HepG2 (cell line): ENCODE measurements around the gene COX4I2. TPM values are rescaled to one million over a fixed set of nuclear protein-coding genes. Genes with fewer than 3 reads are reported as not detected.

ENCODE experiments used
- EZH2 ChIP-seq: conservative IDR thresholded peaks from 2 replicates; pipeline ENCODE4 v1.6.1; 2012; ENCODE audit warnings: mild to moderate bottlenecking, low read depth, low read length, moderate library complexity
- GZF1 ChIP-seq: sonication (generic); formaldehyde crosslinking; IDR thresholded peaks from 2 replicates; pipeline ENCODE4 v1.5.1; 2020; ENCODE audit warnings: mild to moderate bottlenecking, missing genetic modification reagents
- KDM5A ChIP-seq: fragments of 200-600 bp; sonication (generic); IDR thresholded peaks from 2 replicates; pipeline ENCODE4 v1.7.0; 2018; ENCODE audit warnings: antibody characterized with exemption, mild to moderate bottlenecking, low read length, borderline replicate concordance
- PHF21A ChIP-seq: sonication (generic); formaldehyde crosslinking; IDR thresholded peaks from 2 replicates; pipeline ENCODE4 v1.5.0; 2020; ENCODE audit warnings: mild to moderate bottlenecking, missing genetic modification reagents
- POLR2A ChIP-seq, 2 experiments: IDR thresholded peaks; 2 replicates each; pipeline ENCODE4 v1.6.1; 2011; ENCODE audit warnings: low read depth in 2 of 2, low read length in 2 of 2, mild to moderate bottlenecking in 1 of 2, moderate library complexity in 1 of 2; ENCODE audit not compliant: insufficient read depth in 1 of 2
- RARG ChIP-seq: sonication (generic); formaldehyde crosslinking; IDR thresholded peaks from 2 replicates; pipeline ENCODE4 v1.4.0; 2020; ENCODE audit warnings: low read depth, mild to moderate bottlenecking, missing genetic modification reagents
- RNF2 ChIP-seq: fragments of 450-650 bp; conservative IDR thresholded peaks from 2 replicates; pipeline ENCODE4 v1.6.1; 2016; ENCODE audit warnings: low read depth
- SP1 ChIP-seq, 2 experiments: fragments of 450-650 bp in 1 of 2; sonication (generic) in 1 of 2; formaldehyde crosslinking in 1 of 2; IDR thresholded peaks; 2 replicates each; pipeline versions ENCODE4 v1.4.0 to v1.6.1; 2016 to 2020; ENCODE audit warnings: missing genetic modification reagents in 1 of 2
- ZNF326 ChIP-seq: sonication (generic); formaldehyde crosslinking; IDR thresholded peaks from 2 replicates; pipeline ENCODE4 v1.4.0; 2020; ENCODE audit warnings: missing genetic modification reagents, borderline replicate concordance
- ZNF33A ChIP-seq: sonication (generic); formaldehyde crosslinking; IDR thresholded peaks from 2 replicates; pipeline ENCODE4 v1.5.1; 2020; ENCODE audit warnings: missing genetic modification reagents, mild to moderate bottlenecking, moderate library complexity, borderline replicate concordance
- ZNF34 ChIP-seq: sonication (generic); formaldehyde crosslinking; IDR thresholded peaks from 2 replicates; pipeline ENCODE4 v1.4.0; 2020; ENCODE audit warnings: mild to moderate bottlenecking, missing genetic modification reagents, borderline replicate concordance
- ZNF564 ChIP-seq: sonication (generic); formaldehyde crosslinking; IDR thresholded peaks from 2 replicates; pipeline ENCODE4 v1.8.1; 2023; ENCODE audit warnings: mild to moderate bottlenecking, missing genetic modification reagents
- ZNF7 ChIP-seq: IDR thresholded peaks from 2 replicates; pipeline ENCODE4 v1.6.1; 2016; ENCODE audit warnings: missing biosample characterization, missing genetic modification reagents
- ZNF720 ChIP-seq: sonication (generic); formaldehyde crosslinking; IDR thresholded peaks from 2 replicates; pipeline ENCODE4 v1.4.0; 2020; ENCODE audit warnings: missing genetic modification reagents
- ZNF749 ChIP-seq: sonication (generic); formaldehyde crosslinking; IDR thresholded peaks from 2 replicates; pipeline ENCODE4 v1.8.0; 2022; ENCODE audit warnings: mild to moderate bottlenecking, missing genetic modification reagents, moderate library complexity, borderline replicate concordance
- ZSCAN12 ChIP-seq: sonication (generic); formaldehyde crosslinking; IDR thresholded peaks from 2 replicates; pipeline ENCODE4 v1.9.0; 2021; ENCODE audit warnings: mild to moderate bottlenecking, missing genetic modification reagents
- polyA plus RNA-seq, 8 experiments: library from polyadenylated mRNA; depleted of rRNA in 3 of 8; stranded (reverse) in 7 of 8; unstranded in 1 of 8; fragments of >200 nt; fragmentation: Illumina TruSeq in 4 of 8; extraction: Trizol in 4 of 8; gene quantifications; 2 replicates each; pipeline versions ENCODE4 v1.2.1 to v1.2.3, GENCODE V29; 2011 to 2016; ENCODE audit warnings: low read depth in 4 of 8, missing spikeins in 1 of 8, mixed read lengths in 1 of 8; ENCODE audit not compliant: insufficient read depth in 1 of 8
- total RNA-seq, 5 experiments: library from RNA; depleted of rRNA; stranded (reverse); fragments of >200 nt; fragmentation: Illumina TruSeq; extraction: Trizol; gene quantifications; 2 replicates each; pipeline ENCODE4 v1.2.3, GENCODE V29; 2016; ENCODE audit warnings: low read depth in 1 of 5
- TF ChIP-seq, protein P1 (sequence below): sonication (generic); formaldehyde crosslinking; IDR thresholded peaks from 2 replicates; pipeline ENCODE4 v1.4.0; 2020; ENCODE audit warnings: missing genetic modification reagents
- TF ChIP-seq, protein P2 (sequence below): sonication (generic); formaldehyde crosslinking; IDR thresholded peaks from 2 replicates; pipeline ENCODE4 v1.8.0; 2022; ENCODE audit warnings: mild to moderate bottlenecking, missing genetic modification reagents, borderline replicate concordance
- TF ChIP-seq, protein P3 (sequence below): sonication (generic); formaldehyde crosslinking; conservative IDR thresholded peaks from 2 replicates; pipeline ENCODE4 v1.4.0; 2020; ENCODE audit warnings: mild to moderate bottlenecking, missing genetic modification reagents, moderate library complexity
- TF ChIP-seq, protein P4 (sequence below): IDR thresholded peaks from 2 replicates; pipeline ENCODE4 v1.6.1; 2016; ENCODE audit warnings: missing compliant biosample characterization, missing genetic modification reagents, borderline replicate concordance
- TF ChIP-seq, protein P5 (sequence below): IDR thresholded peaks from 2 replicates; pipeline ENCODE4 v1.6.1; 2012; ENCODE audit warnings: inconsistent platforms

Gene COX4I2
- total and polyA plus RNA-seq, 2 of the 13 experiments (the other 11 are each of a cell fraction or from before 2014, with no cell fraction given): 1.1 TPM; not detected in 1

DNA sequence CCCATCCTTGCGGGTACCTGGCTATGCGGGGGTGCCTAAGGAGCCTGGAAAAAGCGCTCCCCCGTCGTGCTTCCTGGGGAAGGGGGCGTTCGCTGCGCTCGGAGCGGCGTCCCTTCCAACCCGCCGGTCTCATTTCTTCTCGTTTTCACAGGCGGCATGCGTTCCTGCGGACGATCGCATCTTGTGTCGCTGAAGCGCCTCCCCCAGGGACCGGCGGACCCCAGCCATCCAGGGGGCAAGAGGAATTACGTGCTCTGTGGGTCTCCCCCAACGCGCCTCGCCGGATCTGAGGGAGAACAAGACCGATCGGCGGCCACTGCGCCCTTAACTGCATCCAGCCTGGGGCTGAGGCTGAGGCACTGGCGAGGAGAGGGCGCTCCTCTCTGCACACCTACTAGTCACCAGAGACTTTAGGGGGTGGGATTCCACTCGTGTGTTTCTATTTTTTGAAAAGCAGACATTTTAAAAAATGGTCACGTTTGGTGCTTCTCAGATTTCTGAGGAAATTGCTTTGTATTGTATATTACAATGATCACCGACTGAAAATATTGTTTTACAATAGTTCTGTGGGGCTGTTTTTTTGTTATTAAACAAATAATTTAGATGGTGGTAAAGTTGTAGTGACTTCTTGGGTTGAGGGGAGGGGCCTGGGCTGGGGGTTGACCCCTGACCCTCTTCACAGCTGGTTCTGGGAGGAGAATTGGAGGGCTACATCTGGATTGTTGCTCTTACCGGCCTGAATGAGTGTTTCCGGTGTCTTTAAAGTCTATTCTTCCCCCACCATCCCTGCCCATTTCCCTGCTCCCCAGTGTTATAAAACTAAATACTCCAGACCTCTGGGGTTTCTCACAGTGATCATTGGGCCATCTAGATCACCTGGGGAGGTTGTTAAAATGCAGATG, 31.6 kb upstream of the COX4I2 start (continued):
- TF ChIP-seq, protein P1, sequence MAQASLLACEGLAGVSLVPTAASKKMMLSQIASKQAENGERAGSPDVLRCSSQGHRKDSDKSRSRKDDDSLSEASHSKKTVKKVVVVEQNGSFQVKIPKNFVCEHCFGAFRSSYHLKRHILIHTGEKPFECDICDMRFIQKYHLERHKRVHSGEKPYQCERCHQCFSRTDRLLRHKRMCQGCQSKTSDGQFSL: no peak
- TF ChIP-seq POLR2A (IDR thresholded peaks at IDR 0.05; ENCODE audit: insufficient read depth in 1 of 2, low read depth in 2 of 2, low read length in 2 of 2) (no peak; a peak in 1 of 4 replicates), GZF1 (CRISPR knock-in tag) (no peak; the same call in none of the 2 replicates), ZNF326 (CRISPR knock-in tag) (no peak), EZH2 (no peak), ZNF749 (CRISPR knock-in tag) (no peak), PHF21A (CRISPR knock-in tag) (no peak; the same call in 1 of the 2 replicates), SP1 (IDR thresholded peaks at IDR 0.05) (no peak), SP1 (CRISPR knock-in tag; IDR thresholded peaks at IDR 0.05) (no peak), ZNF564 (CRISPR knock-in tag) (no peak; the same call in none of the 2 replicates), KDM5A (no peak; the same call in 1 of the 2 replicates), ZNF7 (CRISPR knock-in tag) (0 out of 2 replicates have a peak, but pooled peaks have one; percentile 11), ZNF33A (no peak), ZSCAN12 (CRISPR knock-in tag) (peak; percentile 17; the same call in 1 of the 2 replicates), ZNF34 (CRISPR knock-in tag) (no peak), RNF2 (no peak), RARG (no peak), ZNF720 (no peak)
- TF ChIP-seq, protein P2, sequence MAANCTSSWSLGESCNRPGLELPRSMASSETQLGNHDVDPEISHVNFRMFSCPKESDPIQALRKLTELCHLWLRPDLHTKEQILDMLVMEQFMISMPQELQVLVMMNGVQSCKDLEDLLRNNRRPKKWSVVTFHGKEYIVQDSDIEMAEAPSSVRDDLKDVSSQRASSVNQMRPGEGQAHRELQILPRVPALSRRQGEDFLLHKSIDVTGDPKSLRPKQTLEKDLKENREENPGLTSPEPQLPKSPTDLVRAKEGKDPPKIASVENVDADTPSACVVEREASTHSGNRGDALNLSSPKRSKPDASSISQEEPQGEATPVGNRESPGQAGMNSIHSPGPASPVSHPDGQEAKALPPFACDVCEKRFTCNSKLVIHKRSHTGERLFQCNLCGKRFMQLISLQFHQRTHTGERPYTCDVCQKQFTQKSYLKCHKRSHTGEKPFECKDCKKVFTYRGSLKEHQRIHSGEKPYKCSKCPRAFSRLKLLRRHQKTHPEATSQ (CRISPR knock-in tag): no peak
- TF ChIP-seq, protein P3, sequence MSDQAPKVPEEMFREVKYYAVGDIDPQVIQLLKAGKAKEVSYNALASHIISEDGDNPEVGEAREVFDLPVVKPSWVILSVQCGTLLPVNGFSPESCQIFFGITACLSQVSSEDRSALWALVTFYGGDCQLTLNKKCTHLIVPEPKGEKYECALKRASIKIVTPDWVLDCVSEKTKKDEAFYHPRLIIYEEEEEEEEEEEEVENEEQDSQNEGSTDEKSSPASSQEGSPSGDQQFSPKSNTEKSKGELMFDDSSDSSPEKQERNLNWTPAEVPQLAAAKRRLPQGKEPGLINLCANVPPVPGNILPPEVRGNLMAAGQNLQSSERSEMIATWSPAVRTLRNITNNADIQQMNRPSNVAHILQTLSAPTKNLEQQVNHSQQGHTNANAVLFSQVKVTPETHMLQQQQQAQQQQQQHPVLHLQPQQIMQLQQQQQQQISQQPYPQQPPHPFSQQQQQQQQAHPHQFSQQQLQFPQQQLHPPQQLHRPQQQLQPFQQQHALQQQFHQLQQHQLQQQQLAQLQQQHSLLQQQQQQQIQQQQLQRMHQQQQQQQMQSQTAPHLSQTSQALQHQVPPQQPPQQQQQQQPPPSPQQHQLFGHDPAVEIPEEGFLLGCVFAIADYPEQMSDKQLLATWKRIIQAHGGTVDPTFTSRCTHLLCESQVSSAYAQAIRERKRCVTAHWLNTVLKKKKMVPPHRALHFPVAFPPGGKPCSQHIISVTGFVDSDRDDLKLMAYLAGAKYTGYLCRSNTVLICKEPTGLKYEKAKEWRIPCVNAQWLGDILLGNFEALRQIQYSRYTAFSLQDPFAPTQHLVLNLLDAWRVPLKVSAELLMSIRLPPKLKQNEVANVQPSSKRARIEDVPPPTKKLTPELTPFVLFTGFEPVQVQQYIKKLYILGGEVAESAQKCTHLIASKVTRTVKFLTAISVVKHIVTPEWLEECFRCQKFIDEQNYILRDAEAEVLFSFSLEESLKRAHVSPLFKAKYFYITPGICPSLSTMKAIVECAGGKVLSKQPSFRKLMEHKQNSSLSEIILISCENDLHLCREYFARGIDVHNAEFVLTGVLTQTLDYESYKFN (CRISPR knock-in tag): no peak; the same call in 1 of the 2 replicates
- TF ChIP-seq, protein P4, sequence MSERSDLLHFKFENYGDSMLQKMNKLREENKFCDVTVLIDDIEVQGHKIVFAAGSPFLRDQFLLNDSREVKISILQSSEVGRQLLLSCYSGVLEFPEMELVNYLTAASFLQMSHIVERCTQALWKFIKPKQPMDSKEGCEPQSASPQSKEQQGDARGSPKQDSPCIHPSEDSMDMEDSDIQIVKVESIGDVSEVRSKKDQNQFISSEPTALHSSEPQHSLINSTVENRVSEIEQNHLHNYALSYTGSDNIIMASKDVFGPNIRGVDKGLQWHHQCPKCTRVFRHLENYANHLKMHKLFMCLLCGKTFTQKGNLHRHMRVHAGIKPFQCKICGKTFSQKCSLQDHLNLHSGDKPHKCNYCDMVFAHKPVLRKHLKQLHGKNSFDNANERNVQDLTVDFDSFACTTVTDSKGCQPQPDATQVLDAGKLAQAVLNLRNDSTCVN: no peak
- TF ChIP-seq, protein P5, sequence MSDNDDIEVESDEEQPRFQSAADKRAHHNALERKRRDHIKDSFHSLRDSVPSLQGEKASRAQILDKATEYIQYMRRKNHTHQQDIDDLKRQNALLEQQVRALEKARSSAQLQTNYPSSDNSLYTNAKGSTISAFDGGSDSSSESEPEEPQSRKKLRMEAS: no peak
